Ectodermal cell (in vitro differentiated cells): ENCODE measurements around the gene LCORL.
"Not testable (repeated sequence)": the region's sequence is repeated elsewhere in the genome, so short reads cannot be mapped to it uniquely, and the experiment has no call there.

Experiments
- H3K27ac ChIP-seq: 2 replicates; pipeline ENCODE4 v1.7.0; 2013; ENCODE audit warnings: mild to moderate bottlenecking, low read depth, low read length; ENCODE audit not compliant: insufficient read depth, poor library complexity, severe bottlenecking
- H3K27me3 ChIP-seq: 2 replicates; pipeline ENCODE4 v1.7.0; 2013; ENCODE audit warnings: mild to moderate bottlenecking, low read length; ENCODE audit not compliant: insufficient read depth, control insufficient read depth, poor library complexity, severe bottlenecking
- H3K36me3 ChIP-seq: one replicate; pipeline ENCODE4 v1.7.0; 2013; ENCODE audit warnings: low read length; ENCODE audit not compliant: control insufficient read depth, insufficient read depth
- H3K4me1 ChIP-seq: one replicate; pipeline ENCODE4 v1.7.0; 2013; ENCODE audit warnings: low read length; ENCODE audit not compliant: control insufficient read depth, insufficient read depth
- H3K4me3 ChIP-seq: 2 replicates; pipeline ENCODE4 v1.7.0; 2013; ENCODE audit warnings: low read depth, low read length, control low read depth; ENCODE audit not compliant: insufficient read depth
- H3K9me3 ChIP-seq: 2 replicates; pipeline ENCODE4 v1.7.0; 2013; ENCODE audit warnings: mild to moderate bottlenecking, low read length, moderate library complexity; ENCODE audit not compliant: control insufficient read depth
- WGBS, 2 experiments: methylation state at CpG; one replicate each; pipeline ENCODE4 v1.1.7; 2013; ENCODE audit warnings: missing lambda C conversion rate in 2 of 2; 5-methylcytosine and 5-hydroxymethylcytosine counted together

LCORL gene

GRCh38 chr4:17869327-17869726, 152.2 kb downstream of the LCORL start:
- Histone ChIP-seq H3K27me3 (no peaks in the 10 kb centered on the region), H3K27ac (no peak overlapping the region), H3K36me3 (no peaks in the 10 kb centered on the region), H3K4me1 (no peaks in the 10 kb centered on the region), H3K9me3 (no peaks in the 10 kb centered on the region), H3K4me3 (no peak overlapping the region)
- WGBS, 2 experiments = 90% methylated on average over 2 of the region's 2 CpGs

- H3K9me3 ChIP-seq = peaks cover 2% of the 10 kb centered on the region
- no peak overlapping the region for H3K4me3 ChIP-seq
- 91 to 97% methylated on average over 3 of the region's 3 CpGs for WGBS, 2 experiments
- no peaks in the 10 kb centered on the region for H3K27me3 ChIP-seq
- H3K36me3 ChIP-seq = peaks cover 6% of the 10 kb centered on the region
- H3K27ac ChIP-seq = no peak overlapping the region
- H3K4me1 ChIP-seq = no peaks in the 10 kb centered on the region
Observed at GRCh38 chr4:17867276-17867675, 154.3 kb downstream of the LCORL start.

GRCh38 chr4:17866810-17867209, 154.7 kb downstream of the LCORL start:
- H3K27ac ChIP-seq = no peak overlapping the region
- no peak overlapping the region for H3K4me3 ChIP-seq
- peaks cover 2% of the 10 kb centered on the region for H3K9me3 ChIP-seq
- no peaks in the 10 kb centered on the region for H3K27me3 ChIP-seq
- WGBS, 2 experiments = 86% methylated on average over 1 of the region's 2 CpGs; no CpG with 5 or more reads in 1 of the 2 experiments
- H3K36me3 ChIP-seq = peaks cover 6% of the 10 kb centered on the region
- no peaks in the 10 kb centered on the region for H3K4me1 ChIP-seq

GRCh38 chr4:17865866-17866363, 155.6 kb downstream of the LCORL start:
- no peaks in the 10 kb centered on the region for H3K4me1 ChIP-seq

GRCh38 chr4:17861906-17862305, 159.6 kb downstream of the LCORL start:
- H3K27me3 ChIP-seq = not testable (repeated sequence)

More at GRCh38 chr4:17865866-17866363, 155.6 kb downstream of the LCORL start:
- Histone ChIP-seq H3K27me3 (no peaks in the 10 kb centered on the region), H3K4me3 (no peak overlapping the region), H3K27ac (no peak overlapping the region), H3K9me3 (peaks cover 2% of the 10 kb centered on the region), H3K36me3 (peaks cover 6% of the 10 kb centered on the region)
- 93 to 94% methylated on average over 1 of the region's 1 CpG for WGBS, 2 experiments

GRCh38 chr4:17859793-17860406, 161.7 kb downstream of the LCORL start:
- WGBS, 2 experiments = 93 to 99% methylated on average over 5 of the region's 5 CpGs
- H3K36me3 ChIP-seq = peaks cover 6% of the 10 kb centered on the region
- H3K9me3 ChIP-seq = peaks cover 2% of the 10 kb centered on the region
- no peak overlapping the region for H3K4me3 ChIP-seq
- H3K27me3 ChIP-seq = no peaks in the 10 kb centered on the region
- H3K4me1 ChIP-seq = no peaks in the 10 kb centered on the region
- no peak overlapping the region for H3K27ac ChIP-seq

More at GRCh38 chr4:17861906-17862305, 159.6 kb downstream of the LCORL start:
- H3K27ac ChIP-seq, H3K4me3 ChIP-seq, H3K4me1 ChIP-seq, H3K36me3 ChIP-seq, H3K9me3 ChIP-seq: not testable (repeated sequence)

- H3K27me3 ChIP-seq = no peaks in the 10 kb centered on the region
- no peaks in the 10 kb centered on the region for H3K9me3 ChIP-seq
- no peaks in the 10 kb centered on the region for H3K4me1 ChIP-seq
- H3K36me3 ChIP-seq = no peaks in the 10 kb centered on the region
- no peak overlapping the region for H3K4me3 ChIP-seq
- H3K27ac ChIP-seq = no peak overlapping the region
- whole genome bisulfite sequencing, 2 experiments = 92 to 97% methylated on average over 2 of the region's 3 CpGs
Observed at GRCh38 chr4:17854036-17854435, 167.5 kb downstream of the LCORL start.

GRCh38 chr4:17851959-17852358, 169.6 kb downstream of the LCORL start:
- Histone ChIP-seq H3K27ac (no peak overlapping the region), H3K36me3 (peaks cover 8% of the 10 kb centered on the region), H3K4me3 (no peak overlapping the region), H3K4me1 (no peaks in the 10 kb centered on the region), H3K9me3 (no peaks in the 10 kb centered on the region), H3K27me3 (no peaks in the 10 kb centered on the region)

- H3K4me3 ChIP-seq, H3K9me3 ChIP-seq, H3K27me3 ChIP-seq, H3K27ac ChIP-seq, H3K4me1 ChIP-seq: not testable (repeated sequence)
- peaks cover 22% of the 10 kb centered on the region for H3K36me3 ChIP-seq
- no CpG with 5 or more reads among the region's 1 CpG for WGBS, 2 experiments
Observed at GRCh38 chr4:17850295-17850694, 171.3 kb downstream of the LCORL start.

- H3K4me1 ChIP-seq = no peaks in the 10 kb centered on the region
- no peaks in the 10 kb centered on the region for H3K27me3 ChIP-seq
- H3K27ac ChIP-seq = no peak overlapping the region
- WGBS, 2 experiments = 97 to 98% methylated on average over 2 of the region's 2 CpGs
- no peak overlapping the region for H3K4me3 ChIP-seq
- peaks cover 45% of the 10 kb centered on the region for H3K36me3 ChIP-seq
- no peaks in the 10 kb centered on the region for H3K9me3 ChIP-seq
Observed at GRCh38 chr4:17846266-17846665, 175.3 kb downstream of the LCORL start.
